HepG2 (cell line): ENCODE measurements around the gene TAGLN. TPM values are rescaled to one million over a fixed set of nuclear protein-coding genes. Genes with fewer than 3 reads are reported as not detected.

ENCODE experiments used
- HDAC6 ChIP-seq: fragments of 200-600 bp; sonication (generic); IDR thresholded peaks from 2 replicates; pipeline ENCODE4 v1.7.0; 2017; ENCODE audit warnings: mild to moderate bottlenecking, antibody characterized with exemption, low read length, low read depth
- MYNN ChIP-seq: sonication (generic); formaldehyde crosslinking; IDR thresholded peaks from 2 replicates; pipeline ENCODE4 v1.4.0; 2020; ENCODE audit warnings: mild to moderate bottlenecking, low read depth, missing genetic modification reagents
- NONO ChIP-seq, 2 experiments: fragments of 450-650 bp in 1 of 2; sonication (generic) in 1 of 2; formaldehyde crosslinking in 1 of 2; IDR thresholded peaks in 1 of 2; conservative IDR thresholded peaks in 1 of 2; 2 replicates each; pipeline versions ENCODE4 v1.6.1 to v1.8.0; 2017 to 2022; ENCODE audit warnings: mild to moderate bottlenecking in 1 of 2, missing genetic modification reagents in 1 of 2, moderate library complexity in 1 of 2
- RORA ChIP-seq: sonication (generic); formaldehyde crosslinking; IDR thresholded peaks from 2 replicates; pipeline ENCODE4 v1.5.0; 2020; ENCODE audit warnings: mild to moderate bottlenecking, missing genetic modification reagents, moderate library complexity
- TGIF2 ChIP-seq: IDR thresholded peaks from 2 replicates; pipeline ENCODE4 v1.6.1; 2016; ENCODE audit warnings: control low read depth, missing compliant biosample characterization
- TMF1 ChIP-seq: sonication (generic); formaldehyde crosslinking; IDR thresholded peaks from 2 replicates; pipeline ENCODE4 v1.8.1; 2022; ENCODE audit warnings: low read depth, missing genetic modification reagents
- ZC3H4 ChIP-seq: sonication (generic); formaldehyde crosslinking; IDR thresholded peaks from 2 replicates; pipeline ENCODE4 v1.4.0; 2020; ENCODE audit warnings: missing genetic modification reagents, borderline replicate concordance
- ZNF101 ChIP-seq: sonication (generic); formaldehyde crosslinking; IDR thresholded peaks from 2 replicates; pipeline ENCODE4 v1.4.0; 2020; ENCODE audit warnings: mild to moderate bottlenecking, low read depth, missing genetic modification reagents, borderline replicate concordance
- ZNF34 ChIP-seq: sonication (generic); formaldehyde crosslinking; IDR thresholded peaks from 2 replicates; pipeline ENCODE4 v1.4.0; 2020; ENCODE audit warnings: mild to moderate bottlenecking, missing genetic modification reagents, borderline replicate concordance
- ZNF556 ChIP-seq: sonication (generic); formaldehyde crosslinking; IDR thresholded peaks from 2 replicates; pipeline ENCODE4 v1.4.0; 2020; ENCODE audit warnings: mild to moderate bottlenecking, missing genetic modification reagents, borderline replicate concordance
- polyA plus RNA-seq, 8 experiments: library from polyadenylated mRNA; depleted of rRNA in 3 of 8; stranded (reverse) in 7 of 8; unstranded in 1 of 8; fragments of >200 nt; fragmentation: Illumina TruSeq in 4 of 8; extraction: Trizol in 4 of 8; gene quantifications; 2 replicates each; pipeline versions ENCODE4 v1.2.1 to v1.2.3, GENCODE V29; 2011 to 2016; ENCODE audit warnings: low read depth in 4 of 8, missing spikeins in 1 of 8, mixed read lengths in 1 of 8; ENCODE audit not compliant: insufficient read depth in 1 of 8
- total RNA-seq, 5 experiments: library from RNA; depleted of rRNA; stranded (reverse); fragments of >200 nt; fragmentation: Illumina TruSeq; extraction: Trizol; gene quantifications; 2 replicates each; pipeline ENCODE4 v1.2.3, GENCODE V29; 2016; ENCODE audit warnings: low read depth in 1 of 5
- TF ChIP-seq, protein P1 (sequence below): sonication (generic); IDR thresholded peaks from 2 replicates; pipeline ENCODE4 v1.6.1; 2016; ENCODE audit warnings: low read depth, borderline replicate concordance
- TF ChIP-seq, protein P2 (sequence below): sonication (generic); formaldehyde crosslinking; IDR thresholded peaks from 2 replicates; pipeline ENCODE4 v1.8.1; 2023; ENCODE audit warnings: mild to moderate bottlenecking, missing genetic modification reagents
- TF ChIP-seq, protein P3 (sequence below), 2 experiments: fragments of 450-650 bp in 1 of 2; sonication (generic) in 1 of 2; formaldehyde crosslinking in 1 of 2; IDR thresholded peaks; 2 replicates each; pipeline versions ENCODE4 v1.6.1 to v1.8.0; 2016 to 2022; ENCODE audit warnings: antibody characterized with exemption in 1 of 2, mild to moderate bottlenecking in 1 of 2, missing genetic modification reagents in 1 of 2
- TF ChIP-seq, protein P4 (sequence below): sonication (generic); formaldehyde crosslinking; IDR thresholded peaks from 2 replicates; pipeline ENCODE4 v1.9.0; 2021; ENCODE audit warnings: missing genetic modification reagents, borderline replicate concordance

The TAGLN gene
- total and polyA plus RNA-seq, 2 of the 13 experiments (the other 11 are each of a cell fraction or from before 2014, with no cell fraction given): 12.6 to 75.4 TPM

DNA sequence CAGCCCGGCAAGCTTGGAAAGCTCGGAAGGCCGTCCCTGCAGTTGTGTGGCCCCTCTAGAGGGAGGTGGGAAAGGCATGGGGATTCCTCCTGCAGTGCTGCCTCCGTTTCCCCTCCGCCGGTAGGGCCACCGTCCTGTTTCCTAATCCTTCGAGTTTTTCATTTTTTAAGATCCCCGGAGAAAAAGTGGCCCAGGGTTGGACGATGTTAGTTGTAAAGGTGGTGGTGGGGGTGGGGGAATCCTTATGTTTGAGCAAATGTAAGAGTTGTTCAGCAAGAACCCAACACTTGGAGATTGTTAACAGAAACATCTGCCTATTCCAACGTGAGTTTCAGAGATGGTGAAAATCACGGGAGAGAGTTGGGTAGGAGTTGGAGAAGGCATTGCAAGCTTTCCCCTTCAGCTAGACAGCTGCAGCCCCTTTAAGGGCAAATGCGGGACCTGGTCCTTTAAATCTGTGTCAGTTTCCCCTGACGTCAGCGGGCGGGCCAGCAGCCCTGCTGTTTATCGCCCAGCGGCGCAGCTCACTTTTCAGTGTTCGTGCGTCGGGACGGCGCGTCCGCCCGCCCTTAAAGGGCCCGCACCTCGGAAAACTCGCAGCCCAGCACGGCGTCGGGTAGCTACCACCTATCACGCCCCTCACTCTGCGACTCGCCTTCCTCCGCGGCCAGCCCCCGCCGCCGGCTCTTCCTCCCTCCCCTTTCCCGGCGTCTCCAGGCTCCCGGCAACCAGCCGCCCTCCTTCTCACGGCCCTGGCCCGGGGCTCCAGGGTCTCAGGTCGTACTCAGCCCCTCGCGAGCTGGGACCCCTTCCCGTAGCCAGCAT is 20.7 kb upstream of the TAGLN start, which contains the start of gene SIDT2 (continued):
- TF ChIP-seq RORA (CRISPR knock-in tag): no peak
- TF ChIP-seq, protein P1, sequence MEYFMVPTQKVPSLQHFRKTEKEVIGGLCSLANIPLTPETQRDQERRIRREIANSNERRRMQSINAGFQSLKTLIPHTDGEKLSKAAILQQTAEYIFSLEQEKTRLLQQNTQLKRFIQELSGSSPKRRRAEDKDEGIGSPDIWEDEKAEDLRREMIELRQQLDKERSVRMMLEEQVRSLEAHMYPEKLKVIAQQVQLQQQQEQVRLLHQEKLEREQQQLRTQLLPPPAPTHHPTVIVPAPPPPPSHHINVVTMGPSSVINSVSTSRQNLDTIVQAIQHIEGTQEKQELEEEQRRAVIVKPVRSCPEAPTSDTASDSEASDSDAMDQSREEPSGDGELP: peak; percentile 73; the same call in 1 of the 2 replicates
- no peak for TF ChIP-seq MYNN (CRISPR knock-in tag)
- TF ChIP-seq TMF1 (CRISPR knock-in tag): no peak
- TF ChIP-seq, protein P2, sequence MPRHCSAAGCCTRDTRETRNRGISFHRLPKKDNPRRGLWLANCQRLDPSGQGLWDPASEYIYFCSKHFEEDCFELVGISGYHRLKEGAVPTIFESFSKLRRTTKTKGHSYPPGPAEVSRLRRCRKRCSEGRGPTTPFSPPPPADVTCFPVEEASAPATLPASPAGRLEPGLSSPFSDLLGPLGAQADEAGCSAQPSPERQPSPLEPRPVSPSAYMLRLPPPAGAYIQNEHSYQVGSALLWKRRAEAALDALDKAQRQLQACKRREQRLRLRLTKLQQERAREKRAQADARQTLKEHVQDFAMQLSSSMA (CRISPR knock-in tag): no peak
- no peak for TF ChIP-seq TGIF2 (CRISPR knock-in tag)
- TF ChIP-seq ZNF556 (CRISPR knock-in tag): no peak
- TF ChIP-seq, protein P3, sequence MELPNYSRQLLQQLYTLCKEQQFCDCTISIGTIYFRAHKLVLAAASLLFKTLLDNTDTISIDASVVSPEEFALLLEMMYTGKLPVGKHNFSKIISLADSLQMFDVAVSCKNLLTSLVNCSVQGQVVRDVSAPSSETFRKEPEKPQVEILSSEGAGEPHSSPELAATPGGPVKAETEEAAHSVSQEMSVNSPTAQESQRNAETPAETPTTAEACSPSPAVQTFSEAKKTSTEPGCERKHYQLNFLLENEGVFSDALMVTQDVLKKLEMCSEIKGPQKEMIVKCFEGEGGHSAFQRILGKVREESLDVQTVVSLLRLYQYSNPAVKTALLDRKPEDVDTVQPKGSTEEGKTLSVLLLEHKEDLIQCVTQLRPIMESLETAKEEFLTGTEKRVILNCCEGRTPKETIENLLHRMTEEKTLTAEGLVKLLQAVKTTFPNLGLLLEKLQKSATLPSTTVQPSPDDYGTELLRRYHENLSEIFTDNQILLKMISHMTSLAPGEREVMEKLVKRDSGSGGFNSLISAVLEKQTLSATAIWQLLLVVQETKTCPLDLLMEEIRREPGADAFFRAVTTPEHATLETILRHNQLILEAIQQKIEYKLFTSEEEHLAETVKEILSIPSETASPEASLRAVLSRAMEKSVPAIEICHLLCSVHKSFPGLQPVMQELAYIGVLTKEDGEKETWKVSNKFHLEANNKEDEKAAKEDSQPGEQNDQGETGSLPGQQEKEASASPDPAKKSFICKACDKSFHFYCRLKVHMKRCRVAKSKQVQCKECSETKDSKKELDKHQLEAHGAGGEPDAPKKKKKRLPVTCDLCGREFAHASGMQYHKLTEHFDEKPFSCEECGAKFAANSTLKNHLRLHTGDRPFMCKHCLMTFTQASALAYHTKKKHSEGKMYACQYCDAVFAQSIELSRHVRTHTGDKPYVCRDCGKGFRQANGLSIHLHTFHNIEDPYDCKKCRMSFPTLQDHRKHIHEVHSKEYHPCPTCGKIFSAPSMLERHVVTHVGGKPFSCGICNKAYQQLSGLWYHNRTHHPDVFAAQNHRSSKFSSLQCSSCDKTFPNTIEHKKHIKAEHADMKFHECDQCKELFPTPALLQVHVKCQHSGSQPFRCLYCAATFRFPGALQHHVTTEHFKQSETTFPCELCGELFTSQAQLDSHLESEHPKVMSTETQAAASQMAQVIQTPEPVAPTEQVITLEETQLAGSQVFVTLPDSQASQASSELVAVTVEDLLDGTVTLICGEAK (IDR thresholded peaks at IDR 0.05): no peak
- TF ChIP-seq, protein P3 (CRISPR knock-in tag; IDR thresholded peaks at IDR 0.05): no peak
- TF ChIP-seq ZC3H4 (CRISPR knock-in tag): no peak
- no peak for TF ChIP-seq HDAC6
- TF ChIP-seq, protein P4, sequence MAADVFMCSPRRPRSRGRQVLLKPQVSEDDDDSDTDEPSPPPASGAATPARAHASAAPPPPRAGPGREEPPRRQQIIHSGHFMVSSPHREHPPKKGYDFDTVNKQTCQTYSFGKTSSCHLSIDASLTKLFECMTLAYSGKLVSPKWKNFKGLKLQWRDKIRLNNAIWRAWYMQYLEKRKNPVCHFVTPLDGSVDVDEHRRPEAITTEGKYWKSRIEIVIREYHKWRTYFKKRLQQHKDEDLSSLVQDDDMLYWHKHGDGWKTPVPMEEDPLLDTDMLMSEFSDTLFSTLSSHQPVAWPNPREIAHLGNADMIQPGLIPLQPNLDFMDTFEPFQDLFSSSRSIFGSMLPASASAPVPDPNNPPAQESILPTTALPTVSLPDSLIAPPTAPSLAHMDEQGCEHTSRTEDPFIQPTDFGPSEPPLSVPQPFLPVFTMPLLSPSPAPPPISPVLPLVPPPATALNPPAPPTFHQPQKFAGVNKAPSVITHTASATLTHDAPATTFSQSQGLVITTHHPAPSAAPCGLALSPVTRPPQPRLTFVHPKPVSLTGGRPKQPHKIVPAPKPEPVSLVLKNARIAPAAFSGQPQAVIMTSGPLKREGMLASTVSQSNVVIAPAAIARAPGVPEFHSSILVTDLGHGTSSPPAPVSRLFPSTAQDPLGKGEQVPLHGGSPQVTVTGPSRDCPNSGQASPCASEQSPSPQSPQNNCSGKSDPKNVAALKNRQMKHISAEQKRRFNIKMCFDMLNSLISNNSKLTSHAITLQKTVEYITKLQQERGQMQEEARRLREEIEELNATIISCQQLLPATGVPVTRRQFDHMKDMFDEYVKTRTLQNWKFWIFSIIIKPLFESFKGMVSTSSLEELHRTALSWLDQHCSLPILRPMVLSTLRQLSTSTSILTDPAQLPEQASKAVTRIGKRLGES: no peak
- no peak for TF ChIP-seq NONO (IDR thresholded peaks at IDR 0.05)
- no peak for TF ChIP-seq NONO (CRISPR knock-in tag; conservative IDR thresholded peaks at IDR 0.05)
- no peak for TF ChIP-seq ZNF101 (CRISPR knock-in tag)
- TF ChIP-seq ZNF34 (CRISPR knock-in tag): no peak
